Loucy (cell line): Measurements from ENCODE around the gene ENOX1.

Experiments
- H2AFZ ChIP-seq: fragments of 200-600 bp; sonication (generic); 2 replicates; pipeline ENCODE4 v1.6.0; 2016; ENCODE audit warnings: antibody characterized with exemption, mild to moderate bottlenecking, low read length, moderate library complexity
- H3F3A ChIP-seq: fragments of 200-600 bp; 2 replicates; pipeline ENCODE4 v1.6.0; 2016; ENCODE audit warnings: antibody characterized with exemption, low read depth, mild to moderate bottlenecking
- H3K27me3 ChIP-seq: fragments of 200-600 bp; sonication (generic); 2 replicates; pipeline ENCODE4 v1.6.1; 2014; ENCODE audit warnings: low read length, mild to moderate bottlenecking; ENCODE audit not compliant: insufficient read depth, poor library complexity, severe bottlenecking
- H3K36me3 ChIP-seq: fragments of 200-600 bp; sonication (generic); 2 replicates; pipeline ENCODE4 v1.6.1; 2016; ENCODE audit warnings: low read length; ENCODE audit not compliant: insufficient read depth
- H3K4me1 ChIP-seq: fragments of 200-600 bp; sonication (generic); 2 replicates; pipeline ENCODE4 v1.5.1; 2014; ENCODE audit warnings: low read length, mild to moderate bottlenecking; ENCODE audit not compliant: insufficient read depth, poor library complexity, severe bottlenecking
- H3K4me2 ChIP-seq: fragments of 200-600 bp; sonication (generic); 2 replicates; pipeline ENCODE4 v1.6.0; 2014; ENCODE audit warnings: antibody characterized with exemption, low read length, low read depth, mild to moderate bottlenecking; ENCODE audit not compliant: poor library complexity, severe bottlenecking
- H3K4me3 ChIP-seq: fragments of 200-600 bp; sonication (generic); 2 replicates; pipeline ENCODE4 v1.5.1; 2014; ENCODE audit warnings: low read length, mild to moderate bottlenecking, mixed read lengths; ENCODE audit not compliant: poor library complexity, severe bottlenecking
- H3K79me2 ChIP-seq: fragments of 200-600 bp; sonication (generic); 2 replicates; pipeline ENCODE4 v1.6.1; 2014; ENCODE audit warnings: low read length; ENCODE audit not compliant: insufficient read depth
- H3K9ac ChIP-seq: fragments of 200-600 bp; sonication (generic); 2 replicates; pipeline ENCODE4 v1.6.0; 2014; ENCODE audit warnings: mild to moderate bottlenecking, low read depth, low read length, moderate library complexity; ENCODE audit not compliant: poor library complexity, severe bottlenecking
- H3K9me2 ChIP-seq: fragments of 200-600 bp; sonication (generic); replicated peaks from 2 replicates; pipeline ENCODE4 v1.6.1; 2016; ENCODE audit warnings: low read depth, low read length, mixed read lengths
- H3K9me3 ChIP-seq: fragments of 200-600 bp; sonication (generic); 2 replicates; pipeline ENCODE4 v1.6.1; 2014; ENCODE audit warnings: mild to moderate bottlenecking, antibody characterized with exemption, low read length, low read depth; ENCODE audit not compliant: insufficient read depth
- H4K20me1 ChIP-seq: fragments of 200-600 bp; sonication (generic); 2 replicates; pipeline ENCODE4 v1.6.0; 2014; ENCODE audit warnings: antibody characterized with exemption, low read length, mild to moderate bottlenecking; ENCODE audit not compliant: insufficient read depth, poor library complexity, severe bottlenecking
- CTCF ChIP-seq: fragments of 200-600 bp; sonication (generic); conservative IDR thresholded peaks from 2 replicates; pipeline ENCODE4 v1.5.1; 2014; ENCODE audit warnings: mild to moderate bottlenecking, antibody characterized with exemption, low read length
- EZH2phosphoT487 ChIP-seq: fragments of 200-600 bp; IDR thresholded peaks from 2 replicates; pipeline ENCODE4 v1.6.1; 2018; ENCODE audit warnings: antibody characterized with exemption, mild to moderate bottlenecking, moderate library complexity, borderline replicate concordance

Gene ENOX1

GRCh38 chr13:43266936-43267615 lies 519.7 kb downstream of the ENOX1 start:
- no peak overlapping the region for H3K9ac ChIP-seq
- H3K79me2 ChIP-seq = no peaks in the 10 kb centered on the region
- TF ChIP-seq EZH2phosphoT487 (no peak), CTCF (no peak)
- peaks cover 11% of the 10 kb centered on the region for H3K4me1 ChIP-seq
- no peak overlapping the region for H3K4me3 ChIP-seq
- H3F3A ChIP-seq = no peaks in the 10 kb centered on the region
- no peaks in the 10 kb centered on the region for H3K36me3 ChIP-seq
- H3K4me2 ChIP-seq = no peak overlapping the region
- H3K9me3 ChIP-seq = no peaks in the 10 kb centered on the region
- no peak overlapping the region for H2AFZ ChIP-seq
- no peaks in the 10 kb centered on the region for H4K20me1 ChIP-seq
- H3K9me2 ChIP-seq = no peaks in the 10 kb centered on the region
- no peaks in the 10 kb centered on the region for H3K27me3 ChIP-seq

GRCh38 chr13:43265028-43265427 lies 521.7 kb downstream of the ENOX1 start:
- no peak for TF ChIP-seq EZH2phosphoT487
- no peak for TF ChIP-seq CTCF
- H3K9me2 ChIP-seq = no peaks in the 10 kb centered on the region
- no peak overlapping the region for H3K4me3 ChIP-seq
- no peaks in the 10 kb centered on the region for H3K9me3 ChIP-seq
- no peaks in the 10 kb centered on the region for H3K79me2 ChIP-seq
- no peaks in the 10 kb centered on the region for H4K20me1 ChIP-seq
- no peaks in the 10 kb centered on the region for H3K27me3 ChIP-seq
- H3K9ac ChIP-seq = no peak overlapping the region
- no peaks in the 10 kb centered on the region for H3F3A ChIP-seq
- no peaks in the 10 kb centered on the region for H3K36me3 ChIP-seq
- peaks cover 11% of the 10 kb centered on the region for H3K4me1 ChIP-seq
- no peak overlapping the region for H2AFZ ChIP-seq
- no peak overlapping the region for H3K4me2 ChIP-seq

- no peaks in the 10 kb centered on the region for H3K27me3 ChIP-seq
These were observed 522.3 kb downstream of the ENOX1 start for GRCh38 chr13:43264458-43264857.

More at GRCh38 chr13:43264458-43264857, 522.3 kb downstream of the ENOX1 start:
- no peak for TF ChIP-seq EZH2phosphoT487
- no peak for TF ChIP-seq CTCF
- H3K9me3 ChIP-seq = no peaks in the 10 kb centered on the region
- H3K4me2 ChIP-seq = no peak overlapping the region
- H3K9ac ChIP-seq = no peak overlapping the region
- H3K4me1 ChIP-seq = peaks cover 11% of the 10 kb centered on the region
- H3K4me3 ChIP-seq = no peak overlapping the region
- no peaks in the 10 kb centered on the region for H3K36me3 ChIP-seq
- H3K79me2 ChIP-seq = no peaks in the 10 kb centered on the region
- H3K9me2 ChIP-seq = no peaks in the 10 kb centered on the region
- no peaks in the 10 kb centered on the region for H4K20me1 ChIP-seq
- no peak overlapping the region for H2AFZ ChIP-seq
- no peaks in the 10 kb centered on the region for H3F3A ChIP-seq
